Stimulated activated CD4-positive, alpha-beta T cell treated with anti-CD3 and anti-CD28 coated beads, Interleukin-12 subunit alpha, Interleukin-12 subunit beta, amount 100 ng/mL, for 48 hours (primary cell): ENCODE data around the gene TET1.
"Not testable (repeated sequence)": the region's sequence is repeated elsewhere in the genome, so short reads cannot be mapped to it uniquely, and the experiment has no call there.

Experiments used
- DNase-seq, 3 donors: peaks; one replicate each; pipeline ENCODE4 v3.0.0-alpha.2; 2020; ENCODE audit warnings: low read depth in 2 of 3, low spot score in 1 of 3

TET1 gene

GRCh38 chr10:68560186-68560942 lies at the start of gene TET1:
TSS of gene TET1 (plus strand) at chr10:68560337. CDS start at chr10:68572339, 12,002 bp downstream.
- DNase-seq: no peak

DNA sequence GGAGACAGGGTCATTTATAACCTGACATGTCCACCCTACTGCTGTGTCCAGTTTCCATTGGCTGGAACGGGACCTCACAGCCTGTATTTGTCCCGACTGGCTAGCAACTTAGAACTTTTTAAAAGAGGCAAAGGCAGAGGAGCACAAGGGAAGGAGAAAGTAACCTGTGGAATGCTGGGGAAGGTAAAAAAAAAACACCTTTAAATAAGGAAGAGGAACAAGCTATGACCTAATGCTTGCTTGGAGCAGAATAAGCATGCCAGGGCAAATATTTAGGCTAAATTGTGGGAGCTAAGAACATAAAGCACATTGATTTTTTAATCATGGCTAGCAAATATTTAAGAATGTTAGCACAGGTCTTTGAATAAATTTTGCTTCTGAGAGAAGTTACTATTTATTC lies 43.9 kb upstream of the TET1 start:
- not testable (repeated sequence) for DNase-seq

- DNase-seq: no peak
Measured at GRCh38 chr10:68516766-68517165, 43.4 kb upstream of the TET1 start.

DNA sequence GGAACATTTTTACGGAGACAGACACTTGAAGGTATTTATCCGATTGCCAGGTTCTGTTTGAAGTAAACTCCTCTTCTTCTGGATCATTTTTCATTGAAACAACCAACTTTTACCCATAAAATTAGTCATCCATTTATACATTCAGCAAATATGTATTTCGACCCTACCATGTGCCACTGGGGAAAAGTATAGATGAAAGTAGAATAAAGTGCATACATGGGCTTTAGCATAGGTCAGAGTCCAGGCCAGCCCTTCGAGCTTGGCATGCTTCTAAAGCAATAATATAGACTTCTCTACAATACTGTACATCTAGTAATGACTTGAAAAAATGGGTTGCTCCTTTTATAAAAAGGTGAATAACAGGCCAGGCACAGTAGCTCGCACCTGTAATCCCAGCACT lies 42.9 kb upstream of the TET1 start:
- DNase-seq: no peak

DNA sequence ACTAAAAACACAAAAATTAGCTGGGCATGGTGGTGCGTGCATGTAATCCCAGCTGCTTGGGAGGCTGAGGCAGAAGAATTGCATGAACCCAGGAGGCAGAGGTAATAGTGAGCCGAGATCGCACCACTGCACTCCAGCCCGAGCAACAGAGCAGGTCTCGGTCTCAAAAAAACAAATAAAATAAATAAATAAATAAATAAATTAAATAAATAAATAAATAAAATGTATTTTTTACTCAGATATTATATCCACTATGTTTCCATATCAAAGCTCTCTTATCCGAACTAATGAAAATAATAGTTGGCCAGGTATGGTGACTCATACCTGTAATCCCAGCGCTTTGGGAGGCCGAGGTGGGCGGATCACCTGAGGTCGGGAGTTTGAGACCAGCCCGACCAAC lies 41.5 kb upstream of the TET1 start:
- not testable (repeated sequence) for DNase-seq

- DNase-seq: not testable (repeated sequence)
Measured at GRCh38 chr10:68525490-68526038, 34.6 kb upstream of the TET1 start.

- peak in 1 of 3 donors; percentile 7 for DNase-seq
Measured at GRCh38 chr10:68526634-68527307, 33.4 kb upstream of the TET1 start.

DNA sequence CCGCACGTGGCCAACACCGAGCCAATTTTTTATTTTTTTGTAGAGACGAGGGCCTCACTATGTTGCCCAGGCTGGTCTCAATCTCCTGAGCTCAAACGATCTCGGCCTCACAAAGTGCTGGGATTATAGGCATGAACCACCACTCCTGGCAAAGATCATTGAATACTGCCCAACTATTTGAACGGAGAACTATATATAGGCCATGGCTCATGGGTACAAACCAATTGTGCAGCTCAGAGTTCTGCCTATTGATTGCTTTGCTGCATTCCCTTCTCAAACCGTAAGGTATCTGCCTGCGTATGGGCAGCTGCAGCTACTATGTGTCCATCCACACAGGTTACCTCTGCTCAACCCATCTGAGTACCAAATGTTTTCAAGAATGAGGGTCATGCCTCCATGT lies 23.2 kb upstream of the TET1 start:
- no peak for DNase-seq

DNA sequence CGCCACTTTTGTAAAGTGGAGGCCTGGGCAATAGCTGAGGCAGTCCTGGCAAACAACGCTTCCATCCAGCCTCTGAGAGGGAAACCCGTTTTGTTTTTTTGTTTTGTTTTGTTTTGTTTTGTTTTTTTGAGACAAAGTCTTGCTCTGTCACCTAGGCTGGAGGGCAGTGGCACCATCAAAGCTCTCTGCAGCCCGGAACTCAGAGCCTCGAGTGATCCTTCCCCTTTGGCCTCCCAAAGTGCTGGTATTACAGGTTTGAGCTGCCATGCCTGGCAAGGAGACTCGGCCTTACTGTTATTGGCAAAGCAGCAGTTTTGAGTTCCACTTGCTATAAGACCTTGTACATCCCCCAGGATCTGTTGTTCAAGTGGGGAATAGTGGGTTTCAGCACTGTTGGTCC lies 22.3 kb upstream of the TET1 start:
- DNase-seq: no peak

DNA sequence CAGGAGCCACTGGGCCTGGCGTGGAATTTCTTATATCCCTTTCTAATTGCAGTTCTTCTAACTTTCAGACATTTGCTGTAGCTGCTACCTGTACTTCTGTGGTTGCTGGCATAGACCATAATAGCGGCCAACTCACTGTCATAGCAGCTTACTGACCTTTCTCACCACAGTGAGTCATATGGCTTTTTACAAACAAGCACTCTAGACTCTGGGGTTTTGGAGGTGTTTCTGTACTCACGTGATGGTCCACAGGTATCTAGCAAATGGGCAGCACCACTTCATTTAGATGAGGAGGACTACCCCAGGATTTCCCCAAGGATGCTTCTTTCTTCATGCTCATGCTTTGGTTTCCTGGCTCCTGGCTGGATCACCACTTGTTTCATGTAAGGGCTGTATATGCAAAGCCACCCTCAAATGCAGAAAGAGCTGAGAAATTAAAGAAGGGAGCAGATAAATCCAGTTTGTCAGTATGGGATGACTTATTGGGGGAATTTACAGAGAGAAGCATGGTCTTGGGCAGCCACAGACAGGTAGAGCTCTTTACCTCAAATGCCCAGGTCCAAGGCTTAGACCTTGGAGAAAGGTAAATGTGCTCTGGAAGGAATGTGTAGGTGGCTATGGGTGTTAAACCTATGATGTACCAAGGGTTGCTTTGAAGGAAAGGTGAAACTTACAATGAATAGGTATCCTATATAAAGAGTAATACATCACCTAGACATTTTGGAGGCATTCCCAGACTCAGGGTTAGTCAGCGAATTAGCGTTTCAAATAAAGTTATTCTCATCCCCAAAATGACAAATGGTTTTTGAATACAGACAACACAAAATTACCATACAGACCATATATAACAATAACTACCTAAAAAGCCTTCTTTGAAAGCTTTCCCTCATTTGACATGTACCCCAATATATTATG lies 16.9 kb upstream of the TET1 start:
- no peak for DNase-seq

GRCh38 chr10:68550747-68551411 lies 9.3 kb upstream of the TET1 start:
- peak in 1 of 3 donors; percentile 41 for DNase-seq

- DNase-seq: no peak
Measured at GRCh38 chr10:68553138-68553537, 7.0 kb upstream of the TET1 start.

DNA sequence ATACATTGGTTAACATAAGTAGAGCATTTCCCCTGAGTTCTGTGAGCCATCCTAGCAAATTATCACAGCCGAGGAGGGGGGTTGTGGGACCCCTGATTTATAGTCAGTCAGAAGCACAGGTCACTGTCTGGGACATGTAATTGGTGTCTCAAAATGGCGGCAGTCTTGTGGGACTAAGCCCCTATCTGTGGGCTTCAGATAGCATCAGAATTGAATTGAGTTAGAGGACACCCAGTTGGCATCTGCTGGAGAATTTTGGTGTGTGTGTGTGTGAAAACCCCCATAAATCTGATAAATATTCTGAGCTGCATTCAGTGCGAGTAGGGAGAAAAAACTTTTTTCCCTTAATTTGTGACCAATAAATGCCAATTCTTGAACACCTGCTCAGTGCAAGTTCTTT lies 6.5 kb upstream of the TET1 start:
- no peak for DNase-seq

DNA sequence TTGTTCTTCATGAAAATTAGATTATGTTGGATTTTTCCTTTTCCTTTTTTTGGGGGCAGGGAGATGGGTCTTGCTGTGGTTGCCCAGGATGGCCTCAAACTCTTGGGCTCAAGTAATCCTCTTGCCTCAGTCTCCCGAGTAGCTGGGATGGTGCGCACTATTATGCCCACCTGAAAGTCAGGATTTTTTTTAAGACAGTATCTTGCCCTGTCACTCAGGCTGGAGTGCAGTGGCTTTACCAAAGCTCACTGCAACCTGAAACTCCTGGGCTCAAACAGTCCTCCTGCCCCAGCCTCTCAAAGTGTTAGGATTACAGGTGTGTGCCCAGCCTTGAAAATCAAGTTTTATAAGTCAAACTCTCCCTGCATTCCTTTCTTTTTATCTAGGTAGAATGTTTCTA lies 1.7 kb upstream of the TET1 start:
- DNase-seq: no peak

DNA sequence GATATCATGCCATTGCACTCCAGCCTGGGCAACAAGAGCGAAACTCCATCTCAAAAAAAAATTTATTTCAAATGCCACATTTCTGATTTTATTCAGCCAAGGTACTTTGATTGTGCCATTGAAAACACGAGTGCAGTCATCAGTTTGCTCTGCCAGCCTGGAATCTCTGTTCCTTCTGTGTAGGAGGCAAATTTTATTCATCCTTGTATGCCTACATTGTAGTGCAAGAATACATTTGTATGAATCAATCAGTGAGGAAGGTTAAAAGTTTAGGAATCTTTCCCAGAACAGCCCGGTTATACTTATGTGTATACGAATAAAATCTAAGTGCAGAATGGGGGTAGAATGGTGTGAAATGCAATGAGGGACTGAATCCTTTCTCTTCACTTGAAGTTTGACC lies 886 bp upstream of the TET1 start:
- DNase-seq: no peak

- DNase-seq: no peak
Measured at GRCh38 chr10:68559841-68560185, 324 bp upstream of the TET1 start.

DNA sequence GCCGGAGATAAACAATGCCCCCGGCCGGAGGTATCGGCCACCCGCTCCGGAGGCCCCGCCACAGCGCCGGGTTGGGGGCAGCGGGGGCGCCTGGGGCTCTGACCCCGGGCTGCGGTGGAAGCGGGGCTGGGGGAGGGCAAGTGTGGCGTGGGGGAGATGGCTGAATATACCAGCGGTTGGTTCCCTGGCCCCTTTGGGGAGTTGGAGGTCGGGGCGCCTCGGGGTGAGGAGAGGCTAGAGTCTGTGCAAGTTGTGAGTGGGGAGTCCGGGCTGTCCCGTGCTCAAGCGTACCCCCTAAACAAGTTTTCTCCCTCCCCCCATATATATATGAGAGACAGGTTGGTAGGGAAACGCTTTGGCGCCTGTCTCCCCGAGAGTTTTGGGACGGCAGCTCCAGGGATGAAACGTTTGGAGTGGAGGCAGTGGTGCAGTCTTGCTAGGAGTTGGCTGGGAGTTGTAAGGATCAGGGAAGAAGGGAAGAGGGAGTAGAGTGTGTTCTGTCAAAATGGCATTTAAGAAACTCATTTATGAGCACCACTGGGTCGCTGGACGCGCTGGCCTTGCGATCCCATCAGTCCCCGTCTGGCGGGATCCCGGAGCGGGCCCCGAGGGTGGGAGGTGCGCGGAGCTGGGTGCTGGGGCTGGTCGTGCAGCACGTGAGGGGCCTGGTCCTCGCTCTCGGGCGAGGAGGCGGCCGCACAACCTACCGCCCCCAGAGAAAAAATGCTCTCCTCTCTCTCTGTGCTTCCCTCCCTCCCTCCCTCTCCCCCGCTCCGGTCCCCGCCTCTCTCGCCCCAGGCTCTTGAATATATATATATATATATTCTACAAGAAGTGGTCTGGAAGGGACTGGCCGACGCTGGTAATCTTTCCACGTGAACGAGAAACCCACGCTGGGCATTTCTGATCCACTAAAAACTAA lies 1.1 kb downstream of the TET1 start:
- DNase-seq: no peak

- no peak for DNase-seq
Measured at GRCh38 chr10:68561865-68562649, 1.9 kb downstream of the TET1 start.
